ENCODE results near the gene DLGAP1.
A peak's percentile ranks its signal among the peaks of the same experiment; 100 is the strongest.

Gene DLGAP1

DNA sequence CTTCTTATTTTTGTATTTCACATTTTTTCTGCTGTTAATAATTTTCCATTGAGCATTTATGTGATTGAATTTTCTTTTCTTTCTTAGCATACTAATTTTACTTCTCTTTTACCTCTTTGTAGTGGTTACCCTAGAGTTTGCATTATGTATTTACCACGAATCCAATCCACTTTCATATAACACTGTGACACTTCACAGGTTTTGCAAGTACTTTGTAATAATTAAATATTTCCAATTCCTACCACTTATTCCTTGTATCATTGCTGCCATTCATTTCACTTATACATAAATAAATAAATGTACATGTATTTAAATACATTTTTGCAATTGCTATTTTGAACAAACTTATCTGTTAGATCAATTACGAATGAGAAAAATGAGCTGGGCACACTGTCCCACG is 894.4 kb downstream of the DLGAP1 start:
- DNase-seq (ENCODE audit: low read depth in 2 of 2), result no peak
- H3K4me3 ChIP-seq (replicated peaks in 1 of 2; ENCODE audit: low read depth in 2 of 2, low read length in 2 of 2), result no peak overlapping the region
- TF ChIP-seq, protein P1, sequence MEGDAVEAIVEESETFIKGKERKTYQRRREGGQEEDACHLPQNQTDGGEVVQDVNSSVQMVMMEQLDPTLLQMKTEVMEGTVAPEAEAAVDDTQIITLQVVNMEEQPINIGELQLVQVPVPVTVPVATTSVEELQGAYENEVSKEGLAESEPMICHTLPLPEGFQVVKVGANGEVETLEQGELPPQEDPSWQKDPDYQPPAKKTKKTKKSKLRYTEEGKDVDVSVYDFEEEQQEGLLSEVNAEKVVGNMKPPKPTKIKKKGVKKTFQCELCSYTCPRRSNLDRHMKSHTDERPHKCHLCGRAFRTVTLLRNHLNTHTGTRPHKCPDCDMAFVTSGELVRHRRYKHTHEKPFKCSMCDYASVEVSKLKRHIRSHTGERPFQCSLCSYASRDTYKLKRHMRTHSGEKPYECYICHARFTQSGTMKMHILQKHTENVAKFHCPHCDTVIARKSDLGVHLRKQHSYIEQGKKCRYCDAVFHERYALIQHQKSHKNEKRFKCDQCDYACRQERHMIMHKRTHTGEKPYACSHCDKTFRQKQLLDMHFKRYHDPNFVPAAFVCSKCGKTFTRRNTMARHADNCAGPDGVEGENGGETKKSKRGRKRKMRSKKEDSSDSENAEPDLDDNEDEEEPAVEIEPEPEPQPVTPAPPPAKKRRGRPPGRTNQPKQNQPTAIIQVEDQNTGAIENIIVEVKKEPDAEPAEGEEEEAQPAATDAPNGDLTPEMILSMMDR (IDR thresholded peaks at IDR 0.05; ENCODE audit: low read depth, low read length), result no peak

DNA sequence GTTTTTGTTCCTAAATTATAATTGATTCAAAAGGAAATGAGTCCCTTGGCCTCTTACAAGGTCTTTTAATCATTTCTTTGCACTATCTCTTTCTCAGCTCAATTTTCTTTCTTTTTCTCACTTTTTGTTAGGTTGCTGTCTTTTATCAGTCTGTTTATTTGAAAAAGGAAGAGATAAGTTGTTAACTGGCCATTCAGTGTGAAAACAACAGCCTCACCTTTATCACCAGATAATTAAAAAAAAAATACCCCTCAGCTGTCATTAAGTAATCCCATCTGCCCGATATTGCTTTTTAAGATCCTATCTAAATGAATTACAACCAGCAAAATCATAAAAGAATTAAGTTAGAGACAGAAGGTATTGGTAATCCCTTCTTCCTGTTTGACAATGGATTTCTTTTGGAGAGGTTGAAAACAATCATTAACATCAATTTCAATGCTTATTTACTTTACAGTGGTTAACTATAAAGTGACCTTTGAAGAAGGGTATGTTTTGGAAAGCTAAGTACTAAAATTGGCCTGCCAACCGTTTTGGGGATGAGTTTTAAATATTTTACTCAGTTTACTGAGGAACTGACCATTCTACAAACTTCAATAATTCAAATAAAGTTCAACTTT is 900.2 kb downstream of the DLGAP1 start:
- H3K4me3 ChIP-seq (replicated peaks in 1 of 2; ENCODE audit: low read depth in 2 of 2, low read length in 2 of 2), result no peak overlapping the region
- no peak for DNase-seq (ENCODE audit: low read depth in 2 of 2)
- TF ChIP-seq, protein P1 (IDR thresholded peaks at IDR 0.05; ENCODE audit: low read depth, low read length), result no peak

DNA sequence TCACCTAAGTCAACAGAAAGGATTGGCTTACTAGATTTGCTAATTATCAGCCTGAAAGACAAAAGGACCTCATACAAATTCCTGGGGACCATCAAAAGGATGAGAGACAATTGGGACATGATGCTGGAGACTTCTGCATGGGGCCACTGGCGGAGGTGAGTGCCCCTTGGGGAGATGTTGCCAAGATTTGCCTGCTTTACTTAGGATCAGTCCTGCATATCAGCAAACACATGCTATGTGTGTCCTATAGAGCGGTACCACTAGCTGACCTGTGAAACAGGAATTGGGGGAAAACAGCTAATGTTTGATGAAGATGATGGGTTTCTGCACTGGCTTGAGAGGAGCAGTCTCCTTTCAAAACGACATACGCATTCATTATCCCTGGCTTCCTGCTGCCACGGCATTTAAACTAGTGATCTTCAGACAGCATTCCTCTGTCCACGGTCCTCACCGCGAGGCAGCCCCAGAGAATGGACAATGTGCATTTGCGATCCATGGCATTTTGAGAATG is 901.0 kb downstream of the DLGAP1 start:
- peak in 1 of 2 donors; percentile 13 for DNase-seq (ENCODE audit: low read depth in 2 of 2)
- no peak overlapping the region for H3K4me3 ChIP-seq (replicated peaks in 1 of 2; ENCODE audit: low read depth in 2 of 2, low read length in 2 of 2)
- TF ChIP-seq, protein P1 (IDR thresholded peaks at IDR 0.05; ENCODE audit: low read depth, low read length), result no peak

DNA sequence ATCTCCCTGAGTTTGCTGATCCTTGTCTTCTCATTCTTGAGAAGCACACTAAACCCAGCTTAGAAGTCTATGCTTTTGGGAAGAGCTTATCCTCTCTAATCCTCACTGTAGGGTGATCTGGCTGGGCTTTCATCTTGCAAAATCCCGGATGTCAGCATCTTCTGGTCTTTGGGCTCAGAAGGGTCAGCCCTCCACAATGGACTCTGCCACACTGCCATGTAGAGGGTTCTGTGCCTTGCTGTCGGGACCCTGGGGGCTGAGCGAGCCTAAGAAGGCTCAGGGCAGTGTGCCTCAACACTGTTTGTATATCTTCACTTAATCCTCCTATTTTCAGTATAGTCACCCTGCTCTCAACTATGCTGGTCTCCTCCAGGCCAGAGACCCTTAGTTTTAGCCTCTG is 902.8 kb downstream of the DLGAP1 start:
- no peak for DNase-seq (ENCODE audit: low read depth in 2 of 2)
- TF ChIP-seq, protein P1 (IDR thresholded peaks at IDR 0.05; ENCODE audit: low read depth, low read length), result no peak
- H3K4me3 ChIP-seq (replicated peaks in 1 of 2; ENCODE audit: low read depth in 2 of 2, low read length in 2 of 2), result no peak overlapping the region

DNA sequence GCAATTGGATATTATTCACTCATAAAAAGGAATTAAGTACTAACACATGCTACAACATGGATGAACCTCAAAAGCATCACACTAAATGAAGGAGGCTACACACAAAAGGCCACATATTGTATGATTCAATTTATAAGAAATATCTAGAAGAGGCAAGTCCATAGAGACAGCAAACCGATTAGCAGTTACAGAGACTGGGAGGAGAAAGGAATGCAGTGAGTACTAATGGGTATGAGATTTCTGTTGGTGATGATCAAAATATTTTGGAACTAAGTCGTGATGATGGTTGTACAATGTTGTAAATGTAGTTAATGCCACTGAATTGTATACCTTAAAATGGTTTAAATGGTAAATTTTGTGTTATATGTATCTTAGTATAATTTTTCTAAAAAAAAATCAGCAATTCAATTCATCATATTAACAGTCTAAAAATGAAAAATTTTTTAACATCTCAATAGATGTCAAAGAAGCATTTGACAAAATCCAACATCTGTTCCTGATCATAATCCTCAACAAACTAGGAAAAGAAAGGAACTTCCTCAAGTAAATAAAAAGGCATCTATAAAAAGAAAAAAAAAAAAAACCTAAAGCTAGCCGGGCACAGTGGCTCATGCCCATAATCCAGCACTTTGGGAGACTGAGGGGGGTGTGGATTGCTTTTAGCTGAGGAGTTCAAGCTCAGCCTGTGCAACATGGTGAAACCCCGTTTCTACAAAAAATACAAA is 907.1 kb downstream of the DLGAP1 start:
- TF ChIP-seq, protein P1 (IDR thresholded peaks at IDR 0.05; ENCODE audit: low read depth, low read length), result no peak
- no peak overlapping the region for H3K4me3 ChIP-seq (replicated peaks in 1 of 2; ENCODE audit: low read depth in 2 of 2, low read length in 2 of 2)
- no peak for DNase-seq (ENCODE audit: low read depth in 2 of 2)

DNA sequence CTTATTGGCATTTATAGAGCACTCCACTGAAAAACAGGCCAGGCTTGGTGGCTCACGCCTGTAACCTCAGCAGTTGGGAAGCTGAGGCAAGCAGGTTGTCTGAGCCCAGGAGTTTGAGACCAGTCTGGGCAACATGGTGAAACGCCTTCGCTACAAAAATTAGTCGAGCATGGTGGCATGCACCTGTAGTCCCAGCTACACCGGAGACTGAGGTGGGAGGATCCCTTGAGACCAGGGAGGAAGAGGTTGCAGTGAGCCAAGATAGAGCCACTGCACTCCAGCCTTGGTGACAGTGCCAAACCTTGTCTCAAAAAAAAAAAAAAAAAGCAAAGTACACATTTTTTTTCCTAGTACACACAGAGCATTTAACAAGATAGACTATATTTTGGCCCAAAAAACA is 909.0 kb downstream of the DLGAP1 start:
- DNase-seq (ENCODE audit: low read depth in 2 of 2), result no peak
- TF ChIP-seq, protein P1 (IDR thresholded peaks at IDR 0.05; ENCODE audit: low read depth, low read length), result no peak
- no peak overlapping the region for H3K4me3 ChIP-seq (replicated peaks in 1 of 2; ENCODE audit: low read depth in 2 of 2, low read length in 2 of 2)
